Stomach (tissue), 9 donors: Measurements from ENCODE around the gene RFT1. TPM values are rescaled to one million over a fixed set of nuclear protein-coding genes. Genes with fewer than 3 reads are reported as not detected.

Source experiments
- DNase-seq, 2 donors: peaks; one replicate each; pipeline versions ENCODE4 v3.0.0 to v3.0.0-alpha.2; 2013 to 2019
- H3K27ac ChIP-seq, 5 donors: fragments of 200-600 bp in 4 of 5; sonication (generic) in 4 of 5; one replicate each; pipeline ENCODE4 v1.5.1; 2013 to 2019; ENCODE audit warnings: mild to moderate bottlenecking in 1 of 5, moderate library complexity in 1 of 5
- H3K27me3 ChIP-seq, 3 donors: fragments of 200-600 bp; sonication (generic); one replicate each; pipeline ENCODE4 v1.5.1; 2017 to 2019; ENCODE audit warnings: mixed run types in 1 of 3
- H3K36me3 ChIP-seq, 4 donors: fragments of 200-600 bp; sonication (generic); 1 replicate in 3 of 4; 2 replicates in 1 of 4; pipeline ENCODE4 v1.5.1; 2016 to 2019
- H3K4me1 ChIP-seq, 4 donors: fragments of 200-600 bp; sonication (generic); one replicate each; pipeline ENCODE4 v1.5.1; 2016 to 2019
- H3K4me3 ChIP-seq, 4 donors: fragments of 200-600 bp; sonication (generic) in 3 of 4; one replicate each; pipeline ENCODE4 v1.5.1; 2016 to 2019; ENCODE audit warnings: mild to moderate bottlenecking in 1 of 4
- H3K9me3 ChIP-seq, 4 donors: fragments of 200-600 bp; sonication (generic); one replicate each; pipeline ENCODE4 v1.5.1; 2016 to 2019
- EP300 ChIP-seq: sonication (generic); formaldehyde crosslinking; IDR thresholded peaks from one replicate; pipeline ENCODE4 v1.6.1; 2017; ENCODE audit warnings: antibody characterized with exemption
- POLR2A ChIP-seq, 4 donors: fragments of 450-650 bp; IDR thresholded peaks; one replicate each; pipeline ENCODE4 v1.6.1; 2016; ENCODE audit warnings: antibody characterized with exemption in 4 of 4, control low read depth in 2 of 4, mild to moderate bottlenecking in 1 of 4, moderate library complexity in 1 of 4
- POLR2AphosphoS5 ChIP-seq, 3 donors: sonication (generic); formaldehyde crosslinking; IDR thresholded peaks; one replicate each; pipeline ENCODE4 v1.6.1; 2016; ENCODE audit warnings: antibody characterized with exemption in 3 of 3
- WGBS, 5 donors: extraction: QIAGEN DNeasy Blood & Tissue Kit in 3 of 5; methylation state at CpG; one replicate each; pipeline versions ENCODE4 v1.1.5 to v1.1.7; 2013 to 2018; 5-methylcytosine and 5-hydroxymethylcytosine counted together
- intact Hi-C: fragments of 100-400 bp; cut with DNase I; formaldehyde crosslinking; loops from one replicate; pipeline ENCODE4 v1.15.1; 2023; ENCODE audit warnings: low total_unique reads
- polyA plus RNA-seq, 3 donors: library from polyadenylated mRNA; stranded (reverse); fragments of 200-250 nt; gene quantifications; one replicate each; pipeline ENCODE4 v1.2.3, GENCODE V29; 2013
- total RNA-seq, 5 donors: library from RNA; depleted of rRNA; stranded (reverse); fragments of >200 nt; gene quantifications; one replicate each; pipeline versions ENCODE4 v1.1.0 to v1.2.3, GENCODE V29; 2014 to 2016
- TF ChIP-seq, protein P1 (sequence below), 7 experiments: fragments of 450-650 bp in 4 of 7; fragments of 200-600 bp in 3 of 7; sonication (generic) in 3 of 7; IDR thresholded peaks; one replicate each; pipeline ENCODE4 v1.5.1; 2016 to 2019; ENCODE audit warnings: antibody characterized with exemption in 7 of 7, control low read depth in 2 of 7, mild to moderate bottlenecking in 1 of 7
- donor health status: healthy with polysubstance abuse.
- donor health status: Bipolar disorder and iron deficiency.
- donor health status: healthy.

The RFT1 gene
- total and polyA plus RNA-seq, 8 donors, result 3.3 to 16.8 (median 7.6) TPM; not detected in 1

DNA sequence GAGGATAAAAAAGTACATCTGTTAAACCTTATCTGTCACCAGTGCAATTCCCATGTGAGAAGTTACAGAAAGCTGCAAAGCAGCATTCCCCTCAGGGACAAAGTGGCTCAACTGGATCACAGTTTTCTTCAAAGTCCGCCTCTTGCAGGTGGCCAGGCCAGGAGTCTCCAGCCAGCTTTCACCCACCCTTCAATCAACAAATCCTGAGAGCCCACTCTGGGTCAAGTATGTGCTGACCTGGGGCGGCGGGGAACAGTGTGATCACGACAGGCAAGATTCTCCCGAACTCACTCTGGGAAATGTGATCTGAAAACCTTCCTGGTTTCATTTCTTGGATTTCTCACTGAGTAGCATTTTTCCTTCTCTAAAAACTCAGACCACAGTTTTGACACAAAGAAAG, 39.2 kb downstream of the RFT1 start:
- Histone ChIP-seq H3K4me3 (no peak overlapping the region), H3K27me3 (no peaks in the 10 kb centered on the region), H3K4me1 (no peaks in the 10 kb centered on the region), H3K9me3 (no peaks in the 10 kb centered on the region), H3K36me3 (peaks cover 16 to 93% (median 87%) of the 10 kb centered on the region in 4 donors), H3K27ac (no peak overlapping the region)
- no peak for DNase-seq
- 79 to 95% (median 91%) methylated on average over 5 of the region's 5 CpGs for WGBS, 5 donors
- TF ChIP-seq POLR2AphosphoS5 (IDR thresholded peaks at IDR 0.05), result no peak
- intact Hi-C loops, result no loop called here

- Histone ChIP-seq H3K4me3 (no peak overlapping the region), H3K27ac (no peak overlapping the region), H3K9me3 (no peaks in the 10 kb centered on the region), H3K36me3 (peaks cover 13 to 90% (median 78%) of the 10 kb centered on the region in 4 donors), H3K4me1 (peaks cover 0 to 8% (median 3%) of the 10 kb centered on the region in 4 donors), H3K27me3 (no peaks in the 10 kb centered on the region)
- TF ChIP-seq, protein P1, sequence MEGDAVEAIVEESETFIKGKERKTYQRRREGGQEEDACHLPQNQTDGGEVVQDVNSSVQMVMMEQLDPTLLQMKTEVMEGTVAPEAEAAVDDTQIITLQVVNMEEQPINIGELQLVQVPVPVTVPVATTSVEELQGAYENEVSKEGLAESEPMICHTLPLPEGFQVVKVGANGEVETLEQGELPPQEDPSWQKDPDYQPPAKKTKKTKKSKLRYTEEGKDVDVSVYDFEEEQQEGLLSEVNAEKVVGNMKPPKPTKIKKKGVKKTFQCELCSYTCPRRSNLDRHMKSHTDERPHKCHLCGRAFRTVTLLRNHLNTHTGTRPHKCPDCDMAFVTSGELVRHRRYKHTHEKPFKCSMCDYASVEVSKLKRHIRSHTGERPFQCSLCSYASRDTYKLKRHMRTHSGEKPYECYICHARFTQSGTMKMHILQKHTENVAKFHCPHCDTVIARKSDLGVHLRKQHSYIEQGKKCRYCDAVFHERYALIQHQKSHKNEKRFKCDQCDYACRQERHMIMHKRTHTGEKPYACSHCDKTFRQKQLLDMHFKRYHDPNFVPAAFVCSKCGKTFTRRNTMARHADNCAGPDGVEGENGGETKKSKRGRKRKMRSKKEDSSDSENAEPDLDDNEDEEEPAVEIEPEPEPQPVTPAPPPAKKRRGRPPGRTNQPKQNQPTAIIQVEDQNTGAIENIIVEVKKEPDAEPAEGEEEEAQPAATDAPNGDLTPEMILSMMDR (IDR thresholded peaks at IDR 0.05), result no peak
- TF ChIP-seq EP300, result no peak
- TF ChIP-seq POLR2A (IDR thresholded peaks at IDR 0.05), result no peak
- TF ChIP-seq POLR2AphosphoS5 (IDR thresholded peaks at IDR 0.05), result no peak
- DNase-seq, result no peak
- WGBS, 5 donors, result 86 to 94% (median 89%) methylated on average over 5 to 6 of the region's 6 CpGs
- intact Hi-C loops, result no loop called here
Observed at GRCh38 chr3:53089511-53089910, 40.7 kb downstream of the RFT1 start.

- no peaks in the 10 kb centered on the region for H3K9me3 ChIP-seq
- TF ChIP-seq, protein P1 (IDR thresholded peaks at IDR 0.05), result no peak
- TF ChIP-seq POLR2A (IDR thresholded peaks at IDR 0.05) (no peak), POLR2AphosphoS5 (IDR thresholded peaks at IDR 0.05) (no peak), EP300 (no peak)
- DNase-seq, result no peak
- peaks cover 0 to 19% (median 9%) of the 10 kb centered on the region in 4 donors for H3K4me1 ChIP-seq
- no peak overlapping the region for H3K27ac ChIP-seq
- H3K4me3 ChIP-seq, result no peak overlapping the region
- 81 to 86% (median 84%) methylated on average over 10 of the region's 10 CpGs for WGBS, 5 donors
- intact Hi-C loops, result no loop called here
- peaks cover 0 to 50% (median 38%) of the 10 kb centered on the region in 4 donors for H3K36me3 ChIP-seq
- no peaks in the 10 kb centered on the region for H3K27me3 ChIP-seq
Observed at GRCh38 chr3:53085476-53085875, 44.8 kb downstream of the RFT1 start.

- peaks cover 0 to 19% (median 9%) of the 10 kb centered on the region in 4 donors for H3K4me1 ChIP-seq
- peak in 1 of 3 donors; percentile 39 for TF ChIP-seq POLR2AphosphoS5 (IDR thresholded peaks at IDR 0.05)
- TF ChIP-seq, protein P1 (IDR thresholded peaks at IDR 0.05), result no peak
- intact Hi-C loops, result no loop called here
- 68 to 74% (median 71%) methylated on average over 11 to 12 of the region's 12 CpGs for WGBS, 5 donors
- no peak overlapping the region for H3K4me3 ChIP-seq
- DNase-seq, result peak in 1 of 2 donors; percentile 39
- H3K27me3 ChIP-seq, result no peaks in the 10 kb centered on the region
- no peaks in the 10 kb centered on the region for H3K9me3 ChIP-seq
- peak overlapping the region in 2 of 5 donors; percentile 34 to 53 for H3K27ac ChIP-seq
- H3K36me3 ChIP-seq, result peaks cover 0 to 39% (median 28%) of the 10 kb centered on the region in 4 donors
Observed at GRCh38 chr3:53084310-53085001, 45.8 kb downstream of the RFT1 start.

DNA sequence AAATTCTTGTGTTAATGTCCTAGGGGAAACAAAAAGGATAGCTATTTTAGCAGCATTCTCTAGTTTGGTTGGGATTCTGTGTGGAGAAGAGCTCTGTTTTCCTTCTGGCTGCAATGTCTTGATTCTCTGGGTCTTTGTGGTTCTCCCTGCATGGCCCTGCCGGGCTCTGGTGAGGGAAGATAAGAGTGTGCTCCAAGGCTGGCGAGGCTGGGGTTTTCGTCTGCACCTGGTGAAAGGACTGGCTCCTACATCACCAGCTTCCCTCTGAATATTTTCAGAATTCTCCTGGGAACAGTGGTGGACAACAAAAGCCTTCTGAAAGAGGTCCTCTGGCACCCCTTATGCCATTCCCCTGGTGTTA, 46.3 kb downstream of the RFT1 start:
- DNase-seq, result no peak
- intact Hi-C loops, result no loop called here
- H3K27me3 ChIP-seq, result no peaks in the 10 kb centered on the region
- peaks cover 0 to 19% (median 9%) of the 10 kb centered on the region in 4 donors for H3K4me1 ChIP-seq
- no peak overlapping the region for H3K4me3 ChIP-seq
- TF ChIP-seq, protein P1 (IDR thresholded peaks at IDR 0.05), result no peak
- TF ChIP-seq EP300, result no peak
- TF ChIP-seq POLR2A (IDR thresholded peaks at IDR 0.05), result no peak
- TF ChIP-seq POLR2AphosphoS5 (IDR thresholded peaks at IDR 0.05), result no peak
- H3K9me3 ChIP-seq, result no peaks in the 10 kb centered on the region
- WGBS, 5 donors, result 40 to 60% (median 47%) methylated on average over 3 of the region's 3 CpGs
- H3K36me3 ChIP-seq, result peaks cover 0 to 34% (median 23%) of the 10 kb centered on the region in 4 donors
- peak overlapping the region in 2 of 5 donors; percentile 34 to 53 for H3K27ac ChIP-seq
